ENCODE measurements around the gene GEN1. TPM values are rescaled to one million over a fixed set of nuclear protein-coding genes. Genes with fewer than 3 reads are reported as not detected.
A peak's percentile ranks its signal among the peaks of the same experiment; 100 is the strongest.

GEN1 gene
- total RNA-seq, 1 donor from 2014 or later = 7.2 TPM

DNA sequence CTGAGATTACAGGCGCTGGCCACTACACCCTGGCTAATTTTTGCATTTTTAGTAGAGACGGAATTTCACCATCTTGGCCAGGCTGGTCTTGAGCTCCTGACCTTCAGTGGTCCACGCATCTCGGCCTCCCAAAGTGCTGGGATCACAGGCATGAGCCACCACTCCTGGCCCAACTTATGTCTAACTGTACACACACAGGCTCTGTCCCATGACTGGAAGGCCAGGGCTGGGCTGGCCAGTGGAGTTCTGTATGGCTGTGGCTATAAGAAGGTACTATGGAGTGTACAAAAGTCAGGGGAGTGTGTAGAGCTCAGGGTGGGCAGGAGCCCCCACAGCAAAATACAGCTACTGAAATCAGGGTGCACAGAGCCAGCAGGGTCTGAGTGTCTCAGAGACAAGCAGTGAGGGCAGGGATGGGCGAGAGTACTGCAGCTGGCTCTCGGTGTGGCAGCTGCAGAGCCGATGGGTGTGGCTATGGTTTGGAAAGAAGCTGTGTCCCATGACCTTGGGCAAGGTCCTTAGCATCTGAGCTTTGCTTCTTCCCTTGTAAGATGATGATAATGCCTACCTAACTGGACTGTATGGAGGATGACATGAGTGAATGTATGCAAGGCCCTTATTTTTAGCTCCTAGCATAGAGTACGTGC, 51.9 kb downstream of the GEN1 start:
- Mint-ChIP-seq H3K36me3 (ENCODE audit: low read depth) (no peaks in the 10 kb centered on the region), H3K9me3 (ENCODE audit: low read depth) (no peaks in the 10 kb centered on the region), H3K4me1 (ENCODE audit: low read depth) (no peaks in the 10 kb centered on the region), H3K27me3 (ENCODE audit: low read depth) (peaks cover 10% of the 10 kb centered on the region), H3K4me3 (ENCODE audit: unreplicated experiment) (no peak overlapping the region), H3K27ac (ENCODE audit: unreplicated experiment) (no peak overlapping the region)
- DNase-seq (ENCODE audit: low spot score) = no peak
- TF ChIP-seq, protein P1, sequence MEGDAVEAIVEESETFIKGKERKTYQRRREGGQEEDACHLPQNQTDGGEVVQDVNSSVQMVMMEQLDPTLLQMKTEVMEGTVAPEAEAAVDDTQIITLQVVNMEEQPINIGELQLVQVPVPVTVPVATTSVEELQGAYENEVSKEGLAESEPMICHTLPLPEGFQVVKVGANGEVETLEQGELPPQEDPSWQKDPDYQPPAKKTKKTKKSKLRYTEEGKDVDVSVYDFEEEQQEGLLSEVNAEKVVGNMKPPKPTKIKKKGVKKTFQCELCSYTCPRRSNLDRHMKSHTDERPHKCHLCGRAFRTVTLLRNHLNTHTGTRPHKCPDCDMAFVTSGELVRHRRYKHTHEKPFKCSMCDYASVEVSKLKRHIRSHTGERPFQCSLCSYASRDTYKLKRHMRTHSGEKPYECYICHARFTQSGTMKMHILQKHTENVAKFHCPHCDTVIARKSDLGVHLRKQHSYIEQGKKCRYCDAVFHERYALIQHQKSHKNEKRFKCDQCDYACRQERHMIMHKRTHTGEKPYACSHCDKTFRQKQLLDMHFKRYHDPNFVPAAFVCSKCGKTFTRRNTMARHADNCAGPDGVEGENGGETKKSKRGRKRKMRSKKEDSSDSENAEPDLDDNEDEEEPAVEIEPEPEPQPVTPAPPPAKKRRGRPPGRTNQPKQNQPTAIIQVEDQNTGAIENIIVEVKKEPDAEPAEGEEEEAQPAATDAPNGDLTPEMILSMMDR (IDR thresholded peaks at IDR 0.05) = no peak

DNA sequence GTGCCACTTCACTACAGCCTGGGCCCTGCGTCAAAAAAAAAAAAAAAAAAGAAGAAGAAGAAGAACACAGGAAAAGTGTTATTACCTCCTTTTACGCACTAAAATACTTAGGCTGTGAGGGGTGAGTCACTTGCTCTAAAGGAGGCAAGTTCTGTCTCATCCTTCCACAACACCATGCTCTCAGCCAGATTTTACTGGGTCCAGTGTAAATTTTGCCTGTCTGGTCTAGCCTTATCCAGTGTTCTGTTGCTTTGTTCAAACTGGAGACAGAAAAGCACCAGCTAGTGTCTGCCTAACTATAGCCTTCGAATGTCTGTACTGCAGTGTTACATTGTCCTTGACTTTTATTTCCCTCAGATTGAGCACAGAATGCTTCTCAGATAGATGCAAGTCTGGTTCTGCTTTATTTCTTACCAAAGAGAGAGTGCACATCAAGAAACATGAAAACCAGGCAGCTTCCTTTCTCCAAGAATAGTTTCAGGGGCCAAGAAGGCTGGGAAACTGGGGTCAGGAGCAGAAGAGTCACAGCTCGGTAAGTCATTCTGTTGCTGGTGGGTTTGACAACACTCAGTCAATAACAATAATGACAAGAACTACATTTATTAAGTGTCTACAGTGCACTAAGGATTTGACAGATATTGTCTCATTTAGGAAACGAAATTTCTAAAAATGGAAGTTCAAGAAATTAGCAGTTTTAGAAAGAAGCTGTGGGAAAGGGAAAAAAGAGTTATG, 59.2 kb downstream of the GEN1 start:
- DNase-seq (ENCODE audit: low spot score) = no peak
- Mint-ChIP-seq H3K36me3 (ENCODE audit: low read depth) (no peaks in the 10 kb centered on the region), H3K9me3 (ENCODE audit: low read depth) (no peaks in the 10 kb centered on the region), H3K27me3 (ENCODE audit: low read depth) (peaks cover 5% of the 10 kb centered on the region), H3K27ac (ENCODE audit: unreplicated experiment) (peak overlapping the region; percentile 81), H3K4me1 (ENCODE audit: low read depth) (peaks cover 14% of the 10 kb centered on the region), H3K4me3 (ENCODE audit: unreplicated experiment) (peak overlapping the region; percentile 36)
- TF ChIP-seq, protein P1 (IDR thresholded peaks at IDR 0.05) = no peak

DNA sequence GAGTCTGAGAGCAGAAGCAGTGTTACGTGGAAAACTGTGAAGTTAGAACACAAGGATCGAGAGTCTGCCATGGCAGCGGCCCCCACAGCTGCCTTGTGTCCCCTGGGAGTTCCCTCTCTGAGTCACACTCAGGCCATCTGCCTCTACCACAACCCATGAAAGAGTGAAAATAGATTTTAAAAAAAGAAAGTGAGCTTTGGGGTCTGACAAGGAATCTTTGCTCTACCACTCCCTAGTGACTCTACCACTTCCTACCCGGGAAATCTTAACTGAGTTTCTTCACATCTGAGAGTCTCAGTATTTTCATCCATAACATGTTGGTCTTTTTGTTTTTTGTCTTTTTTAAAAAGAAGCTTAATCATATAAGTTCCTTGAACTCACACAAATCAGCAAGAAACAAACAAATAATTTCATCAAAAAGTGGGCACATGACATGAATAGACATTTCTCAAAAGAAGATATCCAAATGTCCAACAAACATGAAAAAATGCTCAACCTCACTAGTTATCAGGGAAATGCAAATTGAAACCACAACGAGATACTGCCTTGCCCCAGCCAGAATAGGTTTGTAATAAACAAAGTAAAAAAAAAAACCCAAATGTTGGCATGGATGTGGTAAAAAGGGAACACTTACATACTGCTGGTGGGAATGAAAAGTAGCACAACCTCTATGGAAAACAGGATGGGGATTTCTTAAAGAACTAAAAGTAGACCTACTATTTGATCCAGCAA, 60.0 kb downstream of the GEN1 start:
- TF ChIP-seq, protein P1 (IDR thresholded peaks at IDR 0.05) = no peak
- DNase-seq (ENCODE audit: low spot score) = no peak
- Mint-ChIP-seq H3K36me3 (ENCODE audit: low read depth) (no peaks in the 10 kb centered on the region), H3K4me1 (ENCODE audit: low read depth) (peaks cover 14% of the 10 kb centered on the region), H3K4me3 (ENCODE audit: unreplicated experiment) (peak overlapping the region; percentile 36), H3K27ac (ENCODE audit: unreplicated experiment) (peak overlapping the region; percentile 81), H3K9me3 (ENCODE audit: low read depth) (no peaks in the 10 kb centered on the region), H3K27me3 (ENCODE audit: low read depth) (peaks cover 2% of the 10 kb centered on the region)

DNA sequence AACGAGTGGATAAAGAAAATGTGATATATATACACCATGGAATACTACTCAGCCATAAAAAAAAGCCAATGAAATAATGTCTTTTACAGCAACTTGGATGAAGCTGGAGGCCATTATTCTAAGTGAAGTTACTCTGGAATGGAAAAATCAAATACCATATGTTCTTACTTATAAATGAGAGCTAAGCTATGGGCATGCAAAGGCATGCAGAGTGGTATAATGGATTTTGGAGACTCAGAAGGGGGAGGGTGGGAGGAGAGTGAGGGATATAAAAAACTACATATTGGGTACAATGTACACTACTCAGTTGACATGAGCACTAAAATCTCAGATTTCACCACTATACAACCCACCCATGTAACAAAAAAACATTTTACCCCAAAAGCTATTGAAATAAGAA, 60.7 kb downstream of the GEN1 start:
- DNase-seq (ENCODE audit: low spot score) = no peak
- Mint-ChIP-seq H3K36me3 (ENCODE audit: low read depth) (no peaks in the 10 kb centered on the region), H3K9me3 (ENCODE audit: low read depth) (no peaks in the 10 kb centered on the region), H3K4me1 (ENCODE audit: low read depth) (peaks cover 14% of the 10 kb centered on the region), H3K4me3 (ENCODE audit: unreplicated experiment) (no peak overlapping the region), H3K27ac (ENCODE audit: unreplicated experiment) (no peak overlapping the region), H3K27me3 (ENCODE audit: low read depth) (peaks cover 4% of the 10 kb centered on the region)
- TF ChIP-seq, protein P1 (IDR thresholded peaks at IDR 0.05) = no peak

DNA sequence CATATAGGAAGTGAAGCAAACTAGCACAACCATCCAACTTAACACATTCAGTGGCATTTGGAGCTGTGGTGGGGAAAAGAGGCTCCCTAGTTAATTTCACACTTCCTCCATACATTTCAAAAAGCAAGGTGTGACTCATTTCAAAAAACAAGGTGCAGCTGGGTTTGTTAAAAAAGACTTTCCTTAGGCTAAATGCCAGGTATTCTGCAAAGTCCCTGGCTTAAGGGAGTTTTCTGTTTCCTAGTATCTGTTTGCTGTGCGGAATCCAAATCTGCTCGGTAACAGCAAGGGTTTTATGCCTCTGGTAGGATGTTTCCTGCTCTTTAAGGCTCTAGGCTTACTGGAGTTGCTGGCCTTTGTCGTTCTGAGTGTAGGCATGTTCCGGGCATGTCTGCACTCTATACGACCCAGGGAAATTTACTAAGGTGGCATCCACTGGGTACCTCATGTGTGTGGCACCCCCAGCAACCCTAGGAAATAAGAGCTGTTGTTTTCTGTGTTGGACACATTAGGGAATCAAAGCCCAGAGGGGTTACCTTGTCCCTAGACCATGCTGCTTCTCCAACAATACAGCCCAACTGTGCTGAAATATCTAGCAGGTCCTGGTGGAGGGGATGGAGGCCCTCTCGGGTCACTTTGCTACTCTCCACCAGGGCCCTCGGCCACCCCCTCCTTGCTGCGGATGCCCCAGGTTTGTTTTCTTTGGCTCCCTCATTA, 61.7 kb downstream of the GEN1 start:
- no peaks in the 10 kb centered on the region for H3K36me3 Mint-ChIP-seq (ENCODE audit: low read depth)
- peaks cover 14% of the 10 kb centered on the region for H3K4me1 Mint-ChIP-seq (ENCODE audit: low read depth)
- no peak overlapping the region for H3K4me3 Mint-ChIP-seq (ENCODE audit: unreplicated experiment)
- TF ChIP-seq, protein P1 (IDR thresholded peaks at IDR 0.05) = no peak
- H3K27me3 Mint-ChIP-seq (ENCODE audit: low read depth) = peaks cover 5% of the 10 kb centered on the region
- DNase-seq (ENCODE audit: low spot score) = no peak
- H3K9me3 Mint-ChIP-seq (ENCODE audit: low read depth) = no peaks in the 10 kb centered on the region
- H3K27ac Mint-ChIP-seq (ENCODE audit: unreplicated experiment) = no peak overlapping the region
